Left lung (tissue), 10 donors: ENCODE results near the gene USB1. TPM values are rescaled to one million over a fixed set of nuclear protein-coding genes. Genes with fewer than 3 reads are reported as not detected.

Experiments
- ATAC-seq: fragments of 200-7000 bp; cut with Tn5 transposase; one replicate; pipeline ENCODE4 v1.9.1; 2020; ENCODE audit warnings: moderate library complexity
- DNase-seq, 4 donors: peaks; one replicate each; pipeline ENCODE4 v3.0.0-alpha.2; 2013 to 2020
- H3K27ac ChIP-seq, 2 donors: fragments of 200-600 bp; sonication (generic) in 1 of 2; one replicate each; pipeline versions ENCODE4 v1.5.0 to v1.8.0; 2020 to 2021
- H3K27me3 ChIP-seq, 2 donors: fragments of 200-600 bp; sonication (generic) in 1 of 2; one replicate each; pipeline versions ENCODE4 v1.5.0 to v1.8.0; 2020 to 2021
- H3K36me3 ChIP-seq, 2 donors: fragments of 200-600 bp; sonication (generic) in 1 of 2; one replicate each; pipeline versions ENCODE4 v1.5.0 to v1.8.0; 2020 to 2021
- H3K4me1 ChIP-seq, 2 donors: fragments of 200-600 bp; one replicate each; pipeline ENCODE4 v1.8.0; 2021
- H3K4me3 ChIP-seq, 2 donors: fragments of 200-600 bp; sonication (generic) in 1 of 2; one replicate each; pipeline versions ENCODE4 v1.5.0 to v1.8.0; 2020 to 2021; ENCODE audit warnings: mild to moderate bottlenecking in 1 of 2
- H3K9me3 ChIP-seq, 2 donors: fragments of 200-600 bp; sonication (generic) in 1 of 2; one replicate each; pipeline versions ENCODE4 v1.5.0 to v1.8.0; 2020 to 2021
- CTCF ChIP-seq, 2 donors: fragments of 200-600 bp; sonication (generic) in 1 of 2; IDR thresholded peaks; one replicate each; pipeline versions ENCODE4 v1.5.0 to v1.8.0; 2021; ENCODE audit warnings: antibody characterized with exemption in 2 of 2
- intact Hi-C, 2 donors: fragments of 100-400 bp; cut with DNase I; formaldehyde crosslinking; loops; one replicate each; pipeline versions ENCODE4 v1.11.2 to v1.14.2; 2022
- polyA plus RNA-seq, 6 donors: library from polyadenylated mRNA; unstranded; fragments of 120-200 nt; gene quantifications; one replicate each; pipeline ENCODE4 v1.2.1, GENCODE V29; 2013; ENCODE audit not compliant: insufficient read length in 6 of 6
- total RNA-seq, 2 donors: library from RNA; stranded (reverse); fragmentation: NEBNext Ultra II Directional; extraction: Animal tissue kit (Norgen Biotek cat#: 25700); gene quantifications; one replicate each; pipeline ENCODE4 v1.2.1, GENCODE V29; 2021
- donor health status: DM: no; HTN: yes; CAD: no.
- donor health status: DM: no; HTN: no; CAD: no.

Gene USB1
- total and polyA plus RNA-seq, 8 donors: 21.5 to 50.9 (median 25.2) TPM

GRCh38 chr16:58032710-58033293 lies 31.6 kb downstream of the USB1 start:
- no peaks in the 10 kb centered on the region for H3K9me3 ChIP-seq
- intact Hi-C loops: no loop called here
- H3K4me1 ChIP-seq: peaks cover 13 to 40% of the 10 kb centered on the region in 2 donors
- DNase-seq (peak in 3 of 4 donors; percentile 64 to 84 (median 66)), ATAC-seq (peak; percentile 74)
- H3K36me3 ChIP-seq: no peaks in the 10 kb centered on the region
- no peak for TF ChIP-seq CTCF (IDR thresholded peaks at IDR 0.05)
- H3K4me3 ChIP-seq: no peak overlapping the region
- peak overlapping the region in 1 of 2 donors; percentile 9 for H3K27ac ChIP-seq
- peaks cover 0 to 7% of the 10 kb centered on the region in 2 donors for H3K27me3 ChIP-seq

DNA sequence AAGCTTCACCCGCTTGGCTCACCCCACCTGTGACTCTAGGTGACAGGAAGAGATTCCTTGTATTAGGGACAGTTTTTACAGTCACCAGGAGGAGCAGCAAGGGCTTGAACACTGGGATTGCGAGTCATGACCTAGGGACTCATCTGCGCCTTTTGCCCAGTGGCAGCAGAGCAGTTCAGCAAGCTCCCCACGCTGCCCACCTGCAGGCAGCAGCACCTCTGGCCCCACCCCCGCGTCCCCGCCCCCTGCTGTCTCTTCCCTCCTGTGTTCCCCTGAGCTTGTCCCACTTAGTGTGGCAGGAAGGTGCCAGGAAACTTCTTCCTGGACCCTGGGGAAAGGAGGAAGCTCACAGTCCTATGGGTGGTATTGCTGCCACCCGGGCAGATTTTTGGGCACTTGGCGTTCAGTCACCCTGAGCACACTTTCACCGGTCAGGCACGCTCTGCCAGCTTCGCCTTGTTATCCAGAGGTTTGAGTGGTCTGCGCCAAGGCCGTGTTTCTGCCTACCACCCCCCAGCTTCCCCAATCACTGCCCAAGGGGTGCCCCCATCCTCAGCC lies 33.0 kb downstream of the USB1 start:
- Histone ChIP-seq H3K4me3 (no peak overlapping the region), H3K4me1 (peaks cover 13 to 26% of the 10 kb centered on the region in 2 donors), H3K27ac (no peak overlapping the region), H3K36me3 (peaks cover 0 to 4% of the 10 kb centered on the region in 2 donors), H3K9me3 (no peaks in the 10 kb centered on the region), H3K27me3 (no peaks in the 10 kb centered on the region)
- intact Hi-C loops: no loop called here
- no peak for TF ChIP-seq CTCF (IDR thresholded peaks at IDR 0.05)
- DNase-seq (no peak), ATAC-seq (no peak)

- no peak for ATAC-seq
- Histone ChIP-seq H3K4me1 (peaks cover 13 to 23% of the 10 kb centered on the region in 2 donors), H3K4me3 (no peak overlapping the region), H3K27ac (no peak overlapping the region), H3K27me3 (no peaks in the 10 kb centered on the region), H3K36me3 (peaks cover 0 to 8% of the 10 kb centered on the region in 2 donors), H3K9me3 (no peaks in the 10 kb centered on the region)
- DNase-seq: no peak
- TF ChIP-seq CTCF (IDR thresholded peaks at IDR 0.05): no peak
- intact Hi-C loops: no loop called here
Observed at GRCh38 chr16:58034774-58035173, 33.6 kb downstream of the USB1 start.

DNA sequence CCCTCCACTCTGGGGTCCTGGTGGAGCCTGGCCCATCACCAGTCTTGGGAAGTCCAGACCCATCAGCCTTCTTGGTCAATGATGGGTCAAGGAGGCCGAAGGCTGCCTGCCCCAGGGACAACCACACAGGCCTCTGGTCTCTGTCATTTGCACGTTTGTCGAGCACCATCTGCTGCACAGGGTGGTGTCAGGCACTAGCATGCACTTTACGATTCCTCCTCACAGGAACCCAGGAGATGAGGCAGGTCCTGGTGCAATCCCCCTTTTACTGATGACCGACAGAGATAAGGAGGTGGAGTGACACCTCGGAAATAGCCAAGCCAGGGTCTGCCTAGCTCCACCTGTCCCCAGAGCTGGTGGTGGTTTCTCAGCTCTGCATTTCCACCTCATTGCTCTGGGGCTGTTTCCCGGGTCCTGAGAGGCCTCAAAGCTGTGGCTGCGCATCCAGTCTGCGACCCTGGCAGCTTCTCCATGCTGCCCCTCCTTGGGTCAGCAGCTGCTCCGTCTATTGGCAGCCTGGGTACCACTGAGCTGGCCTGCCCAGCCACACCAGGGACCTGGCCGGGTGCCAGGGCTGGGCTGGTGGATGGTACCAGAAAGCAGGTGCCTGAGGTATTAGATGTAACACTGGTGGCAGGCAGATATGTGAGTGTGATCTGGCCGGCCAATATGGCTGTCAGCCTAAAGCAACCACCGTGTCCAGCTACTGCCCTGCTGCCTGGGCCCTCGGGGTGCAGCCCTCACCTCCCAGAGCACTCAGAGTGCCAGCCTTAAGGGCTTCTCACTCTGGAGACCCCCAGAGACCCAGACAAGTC lies 34.4 kb downstream of the USB1 start:
- Histone ChIP-seq H3K9me3 (no peaks in the 10 kb centered on the region), H3K4me3 (no peak overlapping the region), H3K36me3 (peaks cover 0 to 16% of the 10 kb centered on the region in 2 donors), H3K4me1 (peaks cover 13 to 23% of the 10 kb centered on the region in 2 donors), H3K27ac (no peak overlapping the region), H3K27me3 (no peaks in the 10 kb centered on the region)
- TF ChIP-seq CTCF (IDR thresholded peaks at IDR 0.05): no peak
- DNase-seq (no peak), ATAC-seq (no peak)
- intact Hi-C loops: no loop called here

DNA sequence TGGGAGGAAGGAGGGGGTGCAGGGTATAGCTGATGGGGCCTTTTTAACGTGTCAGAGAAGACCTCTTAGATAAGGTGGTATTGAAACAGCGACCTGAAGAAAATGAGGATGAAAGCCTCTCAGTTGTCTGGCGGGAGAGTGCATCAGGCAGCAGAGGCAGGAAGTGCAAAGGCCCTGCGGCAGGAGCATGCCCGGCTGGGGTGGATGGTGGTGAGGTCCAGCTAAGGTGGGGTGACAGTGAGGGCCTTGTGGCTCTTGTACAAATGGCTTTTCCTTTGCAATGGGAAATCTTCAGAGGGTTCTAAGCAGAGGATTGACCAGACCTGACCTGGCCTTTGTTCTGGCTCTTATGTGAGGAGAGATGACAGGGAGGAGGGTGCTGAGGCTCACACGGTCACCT lies 35.7 kb downstream of the USB1 start:
- no peak overlapping the region for H3K4me3 ChIP-seq
- intact Hi-C loops: no loop called here
- no peak for TF ChIP-seq CTCF (IDR thresholded peaks at IDR 0.05)
- peaks cover 0 to 30% of the 10 kb centered on the region in 2 donors for H3K36me3 ChIP-seq
- H3K4me1 ChIP-seq: peaks cover 9 to 13% of the 10 kb centered on the region in 2 donors
- no peaks in the 10 kb centered on the region for H3K9me3 ChIP-seq
- DNase-seq (no peak), ATAC-seq (no peak)
- no peaks in the 10 kb centered on the region for H3K27me3 ChIP-seq
- H3K27ac ChIP-seq: no peak overlapping the region
